IPS-18c (cell line): Measurements from ENCODE around the gene NUAK2.
"Not testable (repeated sequence)": the region's sequence is repeated elsewhere in the genome, so short reads cannot be mapped to it uniquely, and the experiment has no call there.

ENCODE experiments used
- H3K4me3 ChIP-seq: 2 replicates; pipeline ENCODE4 v1.7.0; 2013; ENCODE audit warnings: low read depth, mild to moderate bottlenecking, low read length, moderate library complexity; ENCODE audit not compliant: insufficient read depth
- H3K9me3 ChIP-seq: one replicate; pipeline ENCODE4 v1.6.1; 2013; ENCODE audit warnings: mild to moderate bottlenecking, low read length, moderate library complexity; ENCODE audit not compliant: control insufficient read depth, insufficient read depth

NUAK2 gene

DNA sequence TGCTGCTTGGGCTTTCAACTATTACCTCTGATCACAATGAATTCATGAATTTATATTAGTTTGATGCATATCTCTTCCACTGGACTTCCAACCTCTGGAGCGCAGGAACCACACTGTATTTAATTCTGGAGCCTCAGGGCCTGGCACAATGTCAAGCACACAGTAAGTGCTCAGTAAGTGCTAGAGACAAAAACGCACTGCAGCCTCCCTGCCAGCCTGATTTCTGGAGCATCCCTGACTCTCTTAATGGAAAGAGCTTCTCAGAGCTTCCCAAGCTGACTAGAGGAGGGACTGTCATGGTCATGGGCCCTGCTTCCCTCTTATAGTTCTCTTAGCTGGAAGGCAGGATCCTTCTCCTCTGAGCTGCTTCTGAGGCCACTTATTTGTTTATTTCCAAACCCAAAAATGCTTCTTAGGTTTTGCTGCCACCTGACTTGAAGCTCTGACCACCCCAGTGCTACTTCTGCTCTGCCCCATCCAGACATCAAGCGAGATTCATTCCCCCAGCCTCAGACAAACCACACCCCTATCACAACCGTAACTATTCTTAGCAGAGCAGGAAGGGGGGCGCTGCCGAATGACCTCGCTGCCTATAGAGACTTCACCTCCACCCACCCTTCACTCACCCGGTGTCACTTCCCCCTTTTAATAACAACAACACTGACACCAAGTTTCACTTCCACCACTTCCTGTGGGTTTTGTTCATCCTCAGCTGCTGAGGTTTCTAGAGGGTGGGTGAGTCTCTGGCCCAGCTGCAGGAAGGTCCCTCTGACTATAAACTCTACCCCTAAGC lies 33.6 kb downstream of the NUAK2 start:
- Histone ChIP-seq H3K9me3 (no peaks in the 10 kb centered on the region), H3K4me3 (no peak overlapping the region; the same call in 1 of the 2 replicates)

DNA sequence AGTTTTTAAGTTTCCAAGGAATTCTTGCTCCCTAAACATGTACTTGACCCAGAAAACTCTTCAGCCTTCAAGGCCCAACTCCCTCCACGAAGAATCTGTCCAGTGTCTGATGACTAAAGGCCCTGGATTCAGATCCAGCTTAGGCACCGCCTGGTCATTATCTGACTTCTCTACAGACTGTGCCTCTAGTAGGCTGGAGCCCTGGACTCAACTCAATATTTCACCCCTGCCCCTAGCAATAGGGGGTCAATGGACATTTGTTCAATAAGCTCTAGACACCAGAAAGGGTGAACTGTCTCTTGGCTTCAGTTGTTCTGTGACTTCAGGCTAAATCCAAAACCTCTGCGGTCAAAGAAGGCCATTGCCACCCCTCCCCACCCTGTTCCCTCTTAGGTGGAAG lies 34.5 kb downstream of the NUAK2 start:
- H3K9me3 ChIP-seq, result no peaks in the 10 kb centered on the region
- no peak overlapping the region for H3K4me3 ChIP-seq

DNA sequence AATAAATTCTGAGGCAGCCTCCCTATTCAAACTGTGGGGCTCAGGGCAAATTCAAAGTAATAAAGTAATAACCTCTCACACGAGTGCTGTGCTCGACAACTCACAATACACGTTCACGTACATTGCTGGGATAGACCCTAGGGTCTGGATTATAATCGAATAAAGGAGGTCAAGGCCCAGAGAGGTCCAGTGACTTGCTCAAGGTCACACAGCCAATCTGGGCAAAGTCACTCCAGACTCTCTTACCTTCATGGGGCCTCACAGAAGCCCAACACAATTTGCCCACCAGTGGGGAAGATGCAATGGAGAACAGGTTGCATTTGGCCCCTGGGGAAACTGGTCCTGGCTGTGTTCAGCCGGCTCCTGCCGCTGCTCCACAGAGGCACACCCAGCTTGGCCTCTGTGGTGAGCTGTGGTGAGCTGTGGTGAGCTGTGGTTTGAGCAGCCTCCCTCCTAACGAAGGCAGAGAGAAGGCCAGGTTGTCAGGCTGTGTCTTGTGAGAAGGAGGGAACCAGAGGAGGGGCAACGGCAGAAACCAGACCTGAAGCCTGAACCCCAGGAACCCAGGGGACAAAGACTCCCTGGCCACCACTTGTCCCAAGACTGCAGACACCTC lies 35.1 kb downstream of the NUAK2 start:
- Histone ChIP-seq H3K4me3 (no peak overlapping the region), H3K9me3 (no peaks in the 10 kb centered on the region)

DNA sequence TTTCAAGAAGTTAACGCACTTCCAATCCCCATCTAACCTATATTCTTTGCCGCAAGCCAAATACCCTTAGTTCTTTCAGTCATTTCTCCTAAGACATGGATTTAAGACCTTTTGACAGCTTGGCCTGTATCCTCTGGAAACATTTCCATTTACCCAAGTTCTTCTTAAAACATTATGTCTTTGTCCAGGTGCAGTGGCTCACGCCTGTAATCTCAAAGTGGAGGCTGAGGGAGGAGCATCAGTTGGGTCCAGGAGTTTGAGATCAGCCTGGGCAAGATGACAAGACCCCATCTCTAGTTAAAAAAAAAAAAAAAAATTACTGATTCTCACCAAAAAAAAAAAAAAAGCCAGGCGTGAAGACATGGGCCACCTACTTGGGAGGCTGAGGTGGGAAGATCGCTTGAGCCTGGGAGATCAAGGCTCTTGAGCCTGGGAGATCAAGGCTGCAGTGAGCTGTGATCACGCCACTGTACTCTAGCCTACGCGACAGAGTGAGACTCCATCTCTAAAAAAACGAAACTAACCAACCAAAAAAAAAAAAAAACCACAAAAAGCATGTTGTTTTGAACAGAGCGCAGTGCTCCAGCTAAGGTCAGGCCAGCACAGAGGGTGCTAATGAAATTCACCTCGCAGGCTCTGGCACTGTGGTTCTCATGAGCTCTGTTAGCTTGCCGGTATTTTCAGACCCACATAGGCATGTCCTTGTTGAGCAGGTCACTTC lies 36.0 kb downstream of the NUAK2 start:
- Histone ChIP-seq H3K4me3 (no peak overlapping the region), H3K9me3 (no peaks in the 10 kb centered on the region)

DNA sequence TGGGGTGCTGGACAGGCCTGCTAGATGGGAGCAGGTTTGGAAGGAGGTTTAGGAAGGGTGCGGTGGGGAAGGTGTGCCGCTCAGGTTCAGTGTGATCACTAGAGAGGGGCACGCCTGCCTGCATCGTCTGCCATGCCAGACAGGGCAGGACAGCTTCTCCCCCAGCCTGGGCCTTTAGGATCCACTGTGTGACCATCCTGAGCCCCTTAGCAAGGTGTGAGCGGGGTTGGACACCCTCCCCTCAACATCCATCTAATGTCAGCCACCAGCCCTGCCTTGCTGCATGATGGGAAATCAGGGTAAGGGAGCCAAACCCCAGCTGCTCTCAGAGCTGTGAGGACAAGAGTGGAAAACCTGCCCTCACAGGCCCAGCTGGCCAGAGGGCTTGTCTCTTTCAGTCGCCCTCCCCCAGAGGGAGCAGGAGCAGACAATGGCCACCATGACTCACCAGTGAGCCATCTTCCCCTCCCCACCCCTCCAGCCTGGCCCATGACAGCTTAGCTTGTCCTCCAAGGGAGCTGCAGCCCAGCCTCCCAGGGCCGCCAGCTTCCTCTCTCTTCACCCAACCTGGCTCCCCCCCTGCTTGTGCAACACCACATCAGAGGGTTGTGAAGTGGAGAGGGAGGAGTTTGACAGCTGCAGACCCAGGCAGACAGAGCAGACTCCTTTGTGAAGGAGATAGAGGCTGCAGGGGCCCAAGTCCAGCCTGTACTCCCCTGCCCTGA lies 37.0 kb downstream of the NUAK2 start:
- H3K9me3 ChIP-seq, result no peaks in the 10 kb centered on the region
- no peak overlapping the region for H3K4me3 ChIP-seq

DNA sequence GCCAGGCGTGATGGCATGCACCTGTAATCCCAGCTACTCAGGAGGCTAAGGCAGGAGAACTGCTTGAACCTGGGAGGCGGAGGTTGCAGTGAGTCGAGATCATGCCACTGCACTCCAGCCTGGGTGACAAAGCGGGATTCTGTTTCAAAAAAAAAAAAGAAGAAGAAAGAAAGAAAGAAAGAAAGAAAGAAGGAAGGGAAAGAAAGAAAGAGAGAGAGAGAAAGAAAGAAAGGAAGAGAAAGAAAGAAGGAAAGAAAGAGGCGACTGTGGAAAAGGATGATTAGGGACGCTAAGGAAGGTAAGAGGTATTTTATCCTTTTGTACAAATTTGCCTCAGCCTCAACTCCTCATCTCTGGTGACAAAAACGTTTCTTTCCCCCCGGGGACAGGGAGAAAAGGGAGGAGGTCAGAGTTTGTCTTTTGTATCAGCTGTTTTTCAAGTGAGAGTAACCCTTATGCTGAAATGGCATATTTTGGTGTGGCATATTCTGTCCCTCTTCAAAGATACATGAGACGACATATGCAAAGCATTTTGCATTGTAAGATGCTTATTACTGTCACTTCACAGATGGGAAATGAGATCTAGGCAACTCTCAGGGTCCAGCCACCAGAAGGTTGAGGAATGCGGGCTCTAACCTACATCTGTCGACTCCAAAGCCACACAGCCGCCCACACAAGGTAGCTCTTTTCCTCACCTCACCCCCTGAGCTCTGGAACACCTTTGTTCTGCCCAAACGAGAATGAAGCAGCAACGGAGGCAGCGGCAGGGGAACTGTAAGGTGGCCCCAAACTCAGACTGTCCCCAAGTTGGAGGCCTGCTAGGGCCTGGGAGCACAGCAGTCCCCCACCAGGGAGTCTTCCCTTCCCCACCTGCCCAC lies 38.0 kb downstream of the NUAK2 start:
- H3K4me3 ChIP-seq, result no peak overlapping the region

DNA sequence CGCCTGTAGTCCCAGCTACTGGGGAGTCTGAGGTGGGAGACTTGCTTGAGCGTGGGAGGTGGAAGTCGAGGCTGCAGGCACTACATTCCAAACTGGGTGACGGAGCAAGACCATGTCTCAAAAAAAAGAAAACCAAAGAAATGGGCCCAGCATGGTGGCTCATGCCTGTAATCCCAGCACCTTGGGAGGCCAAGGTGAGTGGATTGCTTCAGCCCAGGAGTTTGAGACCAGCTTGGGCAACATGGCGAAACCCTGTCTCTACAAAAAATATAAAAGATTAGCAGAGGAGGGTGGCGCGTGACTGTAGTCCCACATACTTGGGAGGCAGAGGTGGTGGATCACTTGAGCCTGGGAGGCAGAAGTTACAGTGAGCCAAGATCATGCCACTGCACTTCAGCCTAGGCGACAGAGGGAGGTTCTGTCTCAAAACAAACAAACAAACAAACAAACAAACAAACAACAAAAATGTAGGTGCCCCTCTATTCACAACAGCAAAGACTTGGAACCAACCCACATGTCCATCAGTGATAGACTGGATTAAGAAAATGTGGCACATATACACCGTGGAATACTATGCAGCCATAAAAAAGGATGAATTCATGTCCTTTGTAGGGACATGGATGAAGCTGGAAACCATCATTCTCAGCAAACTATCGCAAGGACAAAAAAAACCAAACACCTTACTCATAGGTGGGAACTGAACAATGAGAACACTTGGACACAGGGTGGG lies 40.7 kb downstream of the NUAK2 start:
- H3K9me3 ChIP-seq, H3K4me3 ChIP-seq: not testable (repeated sequence)

More for the DNA sequence above, 38.0 kb downstream of the NUAK2 start:
- H3K9me3 ChIP-seq, result no peaks in the 10 kb centered on the region

DNA sequence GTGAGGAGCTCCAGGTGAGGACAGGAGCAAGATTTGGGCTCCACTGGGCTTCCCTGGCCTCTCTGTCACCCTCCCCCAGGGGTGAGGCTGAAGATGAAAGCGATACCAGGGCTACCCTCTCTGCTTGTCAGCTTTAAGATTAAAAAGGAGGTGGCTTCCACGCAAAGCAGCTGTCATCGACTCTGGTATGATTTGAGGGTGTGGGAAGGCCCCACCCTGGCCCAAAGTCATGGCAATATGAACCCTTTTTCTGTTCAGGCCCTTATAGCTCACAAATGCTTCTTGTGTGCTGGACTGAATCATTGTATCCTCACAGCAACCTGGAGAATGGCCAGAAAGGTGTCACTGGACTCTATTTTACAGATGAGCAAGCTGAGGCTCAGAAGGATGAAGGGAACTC lies 41.6 kb downstream of the NUAK2 start:
- Histone ChIP-seq H3K9me3 (no peaks in the 10 kb centered on the region), H3K4me3 (no peak overlapping the region)

DNA sequence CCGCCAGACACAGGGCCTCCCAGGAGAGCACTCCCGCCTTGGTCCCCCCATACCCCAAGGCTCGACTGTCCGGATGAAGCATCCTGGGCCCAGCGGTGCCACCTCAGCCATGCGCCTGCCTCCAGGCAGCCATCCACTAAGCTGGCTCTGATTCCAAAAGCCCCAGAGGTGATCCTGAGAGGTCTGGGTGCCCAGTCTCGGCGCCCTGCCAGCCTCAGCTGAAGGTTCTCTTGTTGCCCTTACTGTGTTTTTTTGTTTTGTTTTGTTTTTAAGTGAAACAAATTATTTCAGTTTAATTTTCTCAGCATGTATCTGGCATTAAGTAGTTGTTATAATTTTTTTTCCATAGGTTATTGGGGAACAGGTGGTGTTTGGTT lies 44.9 kb downstream of the NUAK2 start:
- Histone ChIP-seq H3K4me3 (no peak overlapping the region), H3K9me3 (no peaks in the 10 kb centered on the region)

DNA sequence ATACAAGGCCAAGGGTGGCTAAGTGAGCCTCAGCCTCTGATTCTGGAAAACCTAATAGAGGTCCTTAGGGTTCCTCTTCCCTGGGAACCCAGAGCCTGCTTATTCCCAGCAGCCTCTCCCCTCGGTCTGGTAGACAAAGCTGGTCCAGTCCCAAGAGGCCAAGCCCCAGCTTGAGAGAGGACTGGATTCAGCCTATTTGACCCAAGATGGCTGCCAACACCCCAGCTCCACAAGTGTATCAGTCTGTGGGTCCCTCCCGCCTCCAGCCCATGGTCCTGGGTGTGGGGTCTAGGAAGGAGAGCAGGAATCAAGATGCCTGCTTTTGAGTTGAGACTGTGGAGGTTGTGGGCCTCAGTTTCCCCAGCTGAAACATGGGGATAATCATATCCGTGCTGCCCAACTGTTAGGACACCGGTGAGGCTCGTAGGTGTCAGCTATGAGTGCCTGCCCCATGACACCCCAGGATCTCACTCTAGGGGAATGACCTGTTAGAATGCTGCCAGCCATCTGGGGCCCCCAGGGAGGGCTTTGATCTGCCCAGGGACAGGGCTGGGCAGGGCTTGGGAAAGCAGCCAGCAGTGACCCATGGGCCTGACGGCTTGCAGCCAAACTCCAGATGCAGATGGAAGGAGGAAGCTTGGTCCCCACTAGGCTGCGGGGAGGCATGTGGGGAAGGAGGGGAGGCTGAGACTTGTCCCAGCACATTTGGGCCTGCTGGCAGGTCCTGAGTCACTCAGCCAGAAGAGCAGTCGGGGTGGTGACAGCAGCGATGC lies 45.4 kb downstream of the NUAK2 start:
- H3K4me3 ChIP-seq, result no peak overlapping the region
- no peaks in the 10 kb centered on the region for H3K9me3 ChIP-seq

DNA sequence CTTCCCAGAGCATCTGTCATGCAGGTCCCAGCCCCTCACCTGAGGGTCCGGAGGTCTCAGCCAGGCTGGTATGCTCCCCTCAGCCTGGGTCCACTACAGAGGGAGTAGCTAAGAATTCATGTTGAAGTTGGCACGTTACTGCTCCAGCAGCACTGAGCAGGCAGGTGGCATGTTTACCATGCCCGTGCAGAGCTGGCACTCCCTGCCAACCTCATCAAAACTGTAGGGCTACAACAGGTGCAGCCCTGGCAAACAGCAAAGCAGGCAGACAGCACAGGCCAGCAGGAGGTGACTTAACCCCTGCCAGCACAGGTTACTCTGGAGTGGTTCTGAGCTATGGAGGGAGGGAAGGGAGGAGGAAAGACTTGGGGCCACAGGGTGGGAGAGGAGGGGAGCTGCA lies 46.4 kb downstream of the NUAK2 start:
- Histone ChIP-seq H3K9me3 (no peaks in the 10 kb centered on the region), H3K4me3 (no peak overlapping the region)

DNA sequence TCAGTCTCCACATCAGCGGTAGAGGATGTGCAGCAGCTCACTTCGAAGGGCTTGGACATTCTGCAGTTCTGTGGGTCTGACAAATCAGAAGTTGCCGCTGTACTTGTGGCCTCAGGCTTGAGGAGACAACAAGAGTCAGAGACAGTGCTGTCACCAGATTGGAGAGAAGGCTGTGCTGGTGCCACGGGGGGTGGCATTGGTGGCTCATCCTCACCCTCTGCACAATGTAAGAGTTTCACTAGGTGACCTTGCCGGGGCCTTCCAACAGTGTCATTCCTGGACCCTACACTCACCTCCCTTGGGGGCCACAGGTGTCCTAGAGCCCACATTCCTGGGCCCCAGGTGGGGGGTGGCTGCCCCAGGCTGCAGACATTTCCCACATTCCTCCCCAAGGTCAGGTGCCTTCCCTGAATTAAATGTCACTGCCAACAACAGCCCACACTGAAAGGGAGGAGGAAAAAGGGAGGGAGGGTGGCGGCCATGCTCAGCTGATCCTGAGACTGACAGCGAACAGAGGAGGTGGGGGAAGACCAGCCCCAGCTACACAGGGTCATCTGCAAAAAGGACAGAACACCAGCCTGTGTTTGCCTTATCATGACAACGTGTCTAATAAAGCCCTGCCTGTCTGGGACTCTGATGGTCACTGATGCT lies 47.4 kb downstream of the NUAK2 start:
- Histone ChIP-seq H3K9me3 (no peaks in the 10 kb centered on the region), H3K4me3 (no peak overlapping the region)

DNA sequence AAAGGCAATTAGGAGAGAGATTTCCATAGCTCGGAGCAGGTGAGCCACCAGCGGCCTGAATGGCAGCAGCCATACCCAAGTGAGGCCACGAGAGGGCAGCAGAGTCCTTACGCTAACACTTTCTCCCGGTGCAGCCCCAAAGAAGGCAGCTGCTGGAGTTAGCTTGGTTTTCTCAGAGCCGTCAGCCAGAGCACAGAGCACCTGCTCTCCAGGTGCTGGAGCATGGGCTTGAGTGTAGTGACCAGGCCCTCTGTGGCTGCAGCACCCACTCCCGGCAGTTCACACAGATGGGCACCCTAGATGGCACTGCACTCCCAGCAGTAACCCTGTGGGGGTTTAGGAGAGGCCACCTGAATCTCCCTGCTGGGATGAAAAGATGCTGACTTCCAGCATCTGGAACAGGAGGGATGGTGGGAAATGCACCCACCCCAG lies 48.0 kb downstream of the NUAK2 start:
- no peaks in the 10 kb centered on the region for H3K9me3 ChIP-seq

DNA sequence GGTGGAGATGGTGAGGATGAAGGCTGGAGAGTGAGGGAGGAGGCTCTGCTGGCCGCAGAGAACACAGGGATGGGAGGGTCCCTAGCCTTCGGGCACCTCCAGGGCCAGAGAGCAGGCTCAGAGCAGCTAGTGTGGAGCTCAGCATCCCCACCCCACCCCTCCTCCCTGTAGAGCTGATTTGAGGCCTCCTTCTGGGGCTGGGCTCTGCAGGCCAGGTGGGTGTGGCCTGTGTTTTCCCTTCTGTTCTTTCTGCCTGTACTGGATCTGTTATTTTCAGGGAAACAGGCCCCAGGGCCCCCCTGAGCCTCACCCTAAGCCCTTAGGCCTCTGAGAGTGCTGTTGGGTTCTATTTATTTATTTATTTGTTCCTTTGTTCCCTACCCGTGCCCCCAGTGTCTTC lies 49.0 kb downstream of the NUAK2 start:
- no peak overlapping the region for H3K4me3 ChIP-seq
- H3K9me3 ChIP-seq, result no peaks in the 10 kb centered on the region

More for the DNA sequence above, 48.0 kb downstream of the NUAK2 start:
- H3K4me3 ChIP-seq, result no peak overlapping the region

DNA sequence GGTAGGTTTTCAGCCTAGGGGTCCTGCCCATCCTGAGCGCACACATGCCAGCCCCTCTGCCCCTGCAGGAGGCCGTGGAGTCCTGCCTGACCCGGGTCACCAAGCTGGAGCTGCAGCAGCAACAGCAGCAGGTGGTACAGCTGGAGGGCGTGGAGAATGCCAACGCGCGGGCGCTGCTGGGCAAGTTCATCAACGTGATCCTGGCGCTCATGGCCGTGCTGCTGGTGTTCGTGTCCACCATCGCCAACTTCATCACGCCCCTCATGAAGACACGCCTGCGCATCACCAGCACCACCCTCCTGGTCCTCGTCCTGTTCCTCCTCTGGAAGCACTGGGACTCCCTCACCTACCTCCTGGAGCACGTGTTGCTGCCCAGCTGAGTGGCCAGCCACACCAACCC lies 49.8 kb downstream of the NUAK2 start:
- Histone ChIP-seq H3K9me3 (no peaks in the 10 kb centered on the region), H3K4me3 (no peak overlapping the region)
